GM18868 (cell line): ENCODE measurements around the gene IDUA.
"Not testable (repeated sequence)": the region's sequence is repeated elsewhere in the genome, so short reads cannot be mapped to it uniquely, and the experiment has no call there.

Experiments used
- ATAC-seq: cut with Tn5 transposase; IDR thresholded peaks from one replicate; pipeline ENCODE4 v1.9.1; 2021; ENCODE audit warnings: mild to moderate bottlenecking, moderate library complexity; ENCODE audit not compliant: unreplicated experiment

The IDUA gene

DNA sequence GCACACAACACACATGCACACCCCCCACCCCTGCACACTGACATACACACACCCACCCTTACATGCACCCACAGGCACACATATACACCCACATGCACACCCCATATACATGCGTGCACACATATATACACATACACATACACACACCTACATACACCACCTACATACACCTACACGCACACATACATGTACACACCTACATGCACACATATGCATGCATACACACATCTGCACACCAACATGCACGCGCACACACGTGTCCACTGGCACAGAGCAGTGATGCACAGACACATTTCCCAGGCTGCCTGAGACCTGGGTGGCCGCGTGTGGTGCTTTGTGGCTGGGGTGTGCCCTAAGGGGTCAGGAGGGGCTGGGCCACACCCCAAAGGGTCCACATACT lies 56.3 kb downstream of the IDUA start:
- ATAC-seq, result no peak

DNA sequence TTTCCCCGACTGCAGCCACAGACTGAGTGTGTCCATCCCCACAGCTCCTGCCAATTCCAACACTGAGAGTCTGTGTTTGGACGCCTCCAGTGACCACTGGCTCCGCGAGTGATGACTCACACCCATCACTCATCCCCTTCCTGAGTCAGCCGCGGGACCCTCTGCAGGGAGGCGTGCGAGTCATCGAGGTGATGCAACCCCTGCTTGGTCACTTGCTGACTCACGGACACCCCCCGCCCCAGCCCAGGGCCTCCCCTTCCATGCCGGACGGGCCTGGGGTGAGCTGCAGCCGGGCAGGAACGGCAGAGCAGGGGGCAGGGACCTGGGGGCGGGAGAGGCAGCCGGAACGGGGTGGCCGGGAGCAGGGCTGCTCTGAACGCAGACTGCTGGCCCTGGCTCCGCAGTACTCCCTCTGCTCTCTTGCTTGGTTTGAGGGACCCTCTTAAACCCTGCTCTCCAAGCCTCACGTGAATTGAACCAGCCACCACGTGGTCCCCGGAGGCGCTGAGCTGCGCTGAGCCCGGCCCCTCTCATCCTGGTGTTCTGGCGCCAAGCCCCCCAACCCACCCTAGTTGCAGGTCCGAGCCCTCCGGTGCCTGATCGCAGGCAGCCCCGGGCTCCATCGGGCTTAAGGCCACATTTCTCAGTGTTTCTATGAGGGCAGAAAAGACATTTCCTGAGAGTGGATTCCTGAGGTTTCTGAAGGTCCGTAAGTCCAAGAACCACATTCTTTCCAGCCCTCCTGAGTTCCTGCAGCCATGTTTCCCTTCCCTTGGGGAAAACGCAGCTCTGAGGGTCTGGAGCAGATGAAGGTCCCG lies 57.0 kb downstream of the IDUA start:
- ATAC-seq, result no peak

DNA sequence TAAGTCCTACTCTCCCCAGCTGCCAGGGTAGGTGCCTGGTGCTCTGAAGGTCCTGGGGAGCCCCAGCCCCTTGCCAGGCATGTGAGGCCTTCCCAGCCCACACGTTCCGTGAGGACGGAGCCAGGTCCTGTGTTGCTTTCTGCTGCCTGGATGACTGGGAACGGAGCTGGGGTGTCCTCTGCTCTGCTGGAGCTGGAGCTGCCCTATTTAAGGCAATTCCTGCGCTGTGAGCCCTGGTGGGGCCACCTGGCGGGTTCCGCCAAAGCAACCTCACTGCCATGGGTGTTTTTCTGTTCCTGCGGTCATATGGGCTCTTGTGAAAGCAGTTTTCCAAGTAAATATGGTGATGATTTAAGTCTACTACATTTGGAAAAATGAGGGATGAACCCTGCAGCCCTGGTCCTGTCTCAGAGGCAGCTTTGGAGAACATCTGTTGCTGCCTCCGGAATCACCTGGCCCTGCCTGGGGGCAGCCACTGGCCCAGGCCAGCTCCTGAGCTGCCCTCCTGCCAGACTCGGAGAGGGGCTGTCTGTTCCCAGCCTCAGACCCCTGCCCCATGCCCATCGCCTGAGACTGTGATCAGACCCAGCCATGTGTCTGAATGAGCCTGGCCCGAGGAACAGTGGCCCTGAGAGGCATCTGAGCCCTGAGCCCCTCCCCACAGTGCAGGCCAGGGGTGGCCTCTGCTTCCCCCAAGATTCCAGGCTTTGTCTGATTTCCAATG lies 57.8 kb downstream of the IDUA start:
- ATAC-seq, result no peak

DNA sequence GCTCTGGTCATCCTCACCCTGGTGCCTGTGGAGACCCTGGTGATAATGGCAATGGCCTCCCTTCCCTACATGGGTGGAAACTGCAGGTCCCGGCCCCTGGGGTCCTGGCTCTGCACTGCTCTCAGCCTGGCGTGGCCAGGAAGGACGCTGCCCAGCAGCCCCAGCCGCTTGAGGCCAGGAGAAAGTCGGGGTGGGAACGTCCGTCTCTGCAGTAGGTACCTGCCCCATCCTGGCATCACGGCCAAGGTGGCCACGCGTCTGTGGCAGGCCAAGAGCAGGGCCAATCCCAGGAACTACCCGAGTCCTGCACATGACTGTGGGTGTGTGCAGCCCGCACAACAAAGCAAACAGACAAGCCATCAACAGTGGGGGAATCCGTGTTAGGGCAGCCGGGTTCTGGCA lies 58.4 kb downstream of the IDUA start:
- ATAC-seq, result no peak

DNA sequence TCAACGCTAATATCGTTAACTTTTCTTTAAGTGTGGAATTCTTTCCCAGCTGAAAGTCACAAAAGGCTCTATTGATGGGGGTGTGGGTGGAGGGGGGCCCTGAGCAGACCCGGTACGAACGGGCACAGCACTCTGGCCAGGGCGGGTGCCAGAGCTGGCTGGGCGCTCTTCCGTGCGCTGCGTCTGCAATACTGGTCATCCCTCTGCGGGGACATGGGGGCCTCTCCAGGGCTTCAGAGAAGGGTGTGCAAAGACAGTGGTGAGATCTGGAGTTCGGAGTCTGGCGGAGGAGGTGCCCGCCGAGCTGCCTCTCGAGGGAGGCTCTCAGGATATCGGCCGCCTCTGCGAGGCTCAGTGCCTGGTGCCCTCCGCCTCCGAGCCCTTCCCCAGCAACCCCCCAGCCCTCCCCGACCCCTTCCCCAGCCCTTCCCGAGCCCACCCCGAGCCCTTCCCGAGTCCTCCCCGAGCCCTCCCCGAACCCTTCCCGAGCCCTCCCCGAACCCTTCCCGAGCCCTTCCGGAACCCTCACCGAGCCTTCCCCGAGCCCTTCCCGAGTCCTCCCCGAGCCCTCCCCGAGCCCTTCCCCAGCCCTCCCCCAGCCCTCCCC lies 58.9 kb downstream of the IDUA start:
- ATAC-seq, result no peak

DNA sequence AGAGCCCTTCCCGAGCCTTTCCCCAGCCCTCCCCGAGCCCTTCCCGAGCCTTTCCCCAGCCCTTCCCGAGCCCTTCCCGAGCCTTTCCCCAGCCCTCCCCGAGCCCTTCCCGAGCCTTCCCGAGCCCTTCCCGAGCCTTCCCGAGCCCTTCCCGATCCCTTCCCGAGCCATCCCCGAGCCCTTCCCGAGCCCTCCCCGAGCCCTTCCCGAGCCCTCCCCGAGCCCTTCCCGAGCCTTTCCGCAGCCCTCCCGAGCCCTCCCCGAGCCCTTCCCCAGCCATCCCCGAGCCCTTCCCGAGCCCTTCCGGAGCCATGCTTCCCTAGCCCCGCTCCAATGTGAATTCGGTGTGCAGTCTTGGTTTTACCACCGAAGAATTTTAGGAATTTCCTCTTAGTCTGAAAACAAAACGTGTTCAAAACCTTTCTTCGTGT lies 59.8 kb downstream of the IDUA start:
- ATAC-seq, result not testable (repeated sequence)

DNA sequence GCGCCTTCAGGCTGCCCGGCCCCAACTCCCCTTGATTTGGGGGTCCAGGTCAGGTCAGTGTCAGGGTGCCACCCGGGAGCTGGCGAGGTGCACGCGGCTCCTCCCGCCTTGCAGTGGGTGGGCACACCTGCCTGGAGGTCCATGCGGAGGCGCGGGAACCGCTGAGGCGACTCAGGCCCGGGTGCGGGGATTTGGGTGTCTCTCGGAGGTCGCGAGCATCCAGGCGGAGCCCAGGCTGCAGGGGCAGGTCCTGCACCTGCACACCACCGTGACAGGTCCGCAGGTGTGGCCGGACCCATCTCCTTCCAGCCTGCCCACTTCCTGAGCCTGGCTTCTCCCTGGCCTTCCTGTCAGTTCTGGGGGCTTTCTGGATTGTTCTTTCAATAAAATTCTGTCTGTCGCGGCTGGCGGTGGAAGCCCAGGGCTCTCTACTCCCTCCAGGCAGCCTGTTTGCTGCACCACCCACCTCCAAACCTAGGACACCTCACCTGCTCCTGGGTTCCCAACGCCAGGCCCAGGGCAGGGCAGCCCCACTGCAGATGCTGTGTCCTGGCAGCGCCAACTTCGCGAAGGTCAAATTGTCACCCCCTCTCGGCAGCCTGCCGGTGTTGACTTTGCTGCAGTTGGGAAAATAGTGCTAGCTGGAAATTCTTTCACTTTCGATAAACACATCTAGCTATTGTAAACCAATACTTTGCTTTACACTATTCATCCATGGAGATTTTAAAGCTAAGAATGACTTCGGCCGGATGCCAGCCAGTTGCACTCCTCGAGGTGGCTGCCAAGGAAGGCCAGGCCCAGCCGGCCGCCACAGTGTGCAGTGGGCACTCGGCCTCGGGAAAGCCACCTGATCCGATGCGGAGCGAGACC lies 60.5 kb downstream of the IDUA start:
- no peak for ATAC-seq

DNA sequence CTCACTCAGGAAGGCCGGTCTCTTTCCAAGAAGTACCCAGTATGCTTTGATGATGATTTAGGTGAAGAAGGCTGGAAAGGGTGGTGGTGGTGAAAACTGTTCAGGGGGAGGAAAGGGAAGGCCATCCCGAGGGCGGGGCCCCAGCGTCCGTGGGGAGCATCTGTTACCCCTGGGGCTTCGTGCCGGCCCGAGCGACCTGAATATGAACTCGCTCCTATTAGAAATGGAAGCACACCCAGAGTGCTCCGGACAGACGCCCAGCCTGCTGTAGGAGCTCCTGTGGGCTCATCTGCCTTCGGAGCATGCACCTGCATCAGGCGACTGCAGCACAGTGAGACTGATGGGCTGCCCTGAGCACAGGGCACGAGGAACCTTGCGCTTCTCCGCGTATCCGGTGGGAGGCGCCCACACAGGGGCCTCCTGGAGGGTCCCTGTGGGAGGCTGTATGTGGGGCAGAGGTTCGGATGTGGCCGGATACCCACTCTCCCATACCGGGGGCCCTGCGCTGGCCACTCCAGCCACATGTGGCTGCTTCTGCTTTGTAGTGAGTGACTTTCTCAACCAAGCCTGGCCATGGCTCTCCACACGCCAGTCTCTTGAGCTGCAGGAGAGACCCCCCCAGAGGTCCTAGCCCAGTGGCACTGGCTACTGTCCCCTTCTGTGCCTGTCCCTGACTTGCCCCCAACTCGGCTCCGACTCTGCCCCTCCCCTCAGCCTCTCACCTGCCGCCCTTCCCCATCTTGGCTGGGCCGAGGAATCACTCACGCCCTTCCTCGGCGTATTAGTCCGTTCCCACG lies 61.3 kb downstream of the IDUA start:
- ATAC-seq, result no peak

DNA sequence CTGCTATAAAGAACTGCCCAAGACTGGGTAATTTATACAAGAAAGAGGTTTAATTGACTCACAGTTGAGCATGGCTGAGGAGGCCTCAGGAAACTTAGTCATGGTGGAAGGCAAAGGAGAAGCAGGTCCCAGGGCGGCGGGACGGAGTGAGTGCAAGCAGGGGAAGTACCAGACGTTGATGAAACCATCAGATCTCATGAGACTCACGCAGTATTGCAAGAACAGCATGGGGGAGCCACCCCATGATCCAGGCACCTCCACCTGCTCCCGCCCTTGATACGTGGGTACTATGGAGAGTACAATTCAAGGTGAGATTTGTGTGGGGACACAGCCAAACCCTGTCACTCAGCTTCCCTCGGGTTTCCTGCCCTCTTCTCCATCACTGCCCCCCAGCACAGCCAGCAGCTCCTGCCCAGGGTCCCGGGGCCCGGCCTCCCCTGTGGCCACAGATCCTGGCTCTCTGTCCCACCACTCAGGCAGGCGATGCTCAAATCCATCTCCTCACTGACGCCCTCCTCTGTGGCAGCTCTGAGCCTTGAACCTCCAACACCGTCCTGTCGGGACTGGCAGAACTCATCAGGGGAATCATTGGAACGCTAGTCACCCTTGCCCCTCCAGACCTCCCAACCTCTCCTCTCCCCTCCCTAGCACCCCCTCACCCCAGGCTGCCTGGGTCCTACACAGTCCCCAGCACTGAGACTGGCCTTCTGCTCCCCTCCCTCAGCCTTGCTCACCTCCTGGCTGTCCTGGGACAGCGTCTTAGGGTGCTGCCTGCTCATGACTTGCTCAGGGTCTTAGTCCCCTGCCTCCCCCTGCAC lies 62.1 kb downstream of the IDUA start:
- ATAC-seq, result no peak

DNA sequence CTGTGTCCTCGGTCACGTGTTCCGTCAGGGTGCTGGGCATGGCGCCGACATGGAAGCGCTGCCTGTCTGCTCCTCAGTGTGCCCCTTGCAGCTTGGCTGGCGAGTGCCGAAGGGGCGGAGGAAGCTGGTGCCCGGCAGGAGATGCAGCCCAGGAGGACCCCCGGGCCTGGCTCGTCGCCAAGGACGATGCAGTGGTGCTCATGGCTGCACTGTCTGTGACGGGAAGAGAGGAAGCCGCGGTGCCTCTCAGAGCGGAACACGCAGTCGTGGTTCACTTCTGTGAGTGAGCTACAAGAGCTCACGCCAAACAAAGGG lies 62.7 kb downstream of the IDUA start:
- no peak for ATAC-seq

DNA sequence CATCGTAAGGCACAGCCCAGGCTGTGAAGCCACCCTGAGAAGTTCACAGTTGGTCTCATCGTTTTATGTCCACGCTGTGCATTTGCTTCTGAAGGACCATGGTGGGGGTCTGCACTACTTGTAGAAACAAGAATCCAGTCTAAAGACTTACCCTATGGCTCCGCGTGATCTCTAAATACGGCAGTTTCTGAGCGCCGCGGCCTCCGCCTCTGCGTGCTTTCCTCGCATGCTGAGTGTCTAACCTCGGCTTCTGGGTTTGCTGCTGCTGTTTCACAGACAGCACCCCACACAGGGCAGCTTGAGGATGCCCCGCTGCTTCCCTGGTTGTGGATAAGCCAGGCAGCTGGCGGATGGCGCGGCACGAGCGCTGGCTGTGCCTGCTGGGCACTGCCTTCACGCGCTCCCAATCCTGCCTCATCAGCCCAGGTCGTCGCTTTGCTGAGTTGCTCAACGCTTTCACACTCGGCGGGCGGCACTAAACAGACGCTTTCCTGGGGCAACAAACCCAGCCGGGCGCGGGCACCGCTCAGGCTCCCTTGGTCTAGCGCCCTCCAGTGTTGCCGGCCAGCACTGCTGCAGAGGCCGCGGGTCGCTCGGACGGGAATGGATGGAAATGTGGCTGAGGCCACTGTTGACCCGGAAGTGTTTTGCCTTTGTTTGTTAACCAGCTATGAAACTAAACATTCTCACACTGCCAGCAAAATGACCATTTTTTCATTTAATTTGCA lies 63.8 kb downstream of the IDUA start:
- no peak for ATAC-seq

DNA sequence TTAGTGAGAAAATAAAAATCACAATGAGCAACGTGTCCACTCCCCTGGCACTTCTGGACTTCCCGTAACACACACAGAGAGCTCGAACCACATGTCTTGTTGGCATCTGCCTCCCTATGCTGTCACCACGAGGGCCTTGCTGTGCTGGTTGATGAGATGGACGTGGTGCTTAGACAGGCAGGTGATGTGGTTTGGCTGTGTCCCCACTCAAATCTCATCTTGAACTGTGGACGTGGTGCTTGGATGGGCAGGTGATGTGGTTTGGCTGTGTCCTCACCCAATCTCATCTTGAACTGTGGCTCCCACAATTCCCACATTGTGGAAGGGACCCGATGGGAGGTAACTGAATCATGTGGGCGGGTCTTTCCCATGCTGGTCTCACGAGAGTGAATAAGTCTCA lies 64.6 kb downstream of the IDUA start:
- no peak for ATAC-seq

DNA sequence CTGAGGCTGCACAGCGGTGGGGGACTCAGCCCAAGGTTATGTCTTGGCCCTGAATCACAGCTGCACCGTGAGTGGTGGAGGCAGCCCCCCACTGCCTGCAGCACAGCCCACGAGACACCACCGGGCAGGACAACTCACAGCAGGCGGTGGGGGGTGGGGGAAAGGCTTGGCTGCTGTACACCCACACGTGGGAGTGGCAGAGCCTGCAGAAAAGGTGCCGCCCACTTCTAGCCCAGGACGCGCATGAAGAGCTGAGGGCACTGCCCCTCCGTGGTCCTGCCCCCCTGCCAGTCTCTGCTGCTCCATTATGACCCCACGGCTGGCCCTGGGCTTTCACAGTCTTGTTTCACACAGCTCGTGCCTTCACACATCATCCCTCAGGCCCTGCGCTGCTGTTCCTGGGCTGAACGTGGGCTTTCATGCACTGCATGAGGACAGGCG lies 65.4 kb downstream of the IDUA start:
- ATAC-seq, result no peak

DNA sequence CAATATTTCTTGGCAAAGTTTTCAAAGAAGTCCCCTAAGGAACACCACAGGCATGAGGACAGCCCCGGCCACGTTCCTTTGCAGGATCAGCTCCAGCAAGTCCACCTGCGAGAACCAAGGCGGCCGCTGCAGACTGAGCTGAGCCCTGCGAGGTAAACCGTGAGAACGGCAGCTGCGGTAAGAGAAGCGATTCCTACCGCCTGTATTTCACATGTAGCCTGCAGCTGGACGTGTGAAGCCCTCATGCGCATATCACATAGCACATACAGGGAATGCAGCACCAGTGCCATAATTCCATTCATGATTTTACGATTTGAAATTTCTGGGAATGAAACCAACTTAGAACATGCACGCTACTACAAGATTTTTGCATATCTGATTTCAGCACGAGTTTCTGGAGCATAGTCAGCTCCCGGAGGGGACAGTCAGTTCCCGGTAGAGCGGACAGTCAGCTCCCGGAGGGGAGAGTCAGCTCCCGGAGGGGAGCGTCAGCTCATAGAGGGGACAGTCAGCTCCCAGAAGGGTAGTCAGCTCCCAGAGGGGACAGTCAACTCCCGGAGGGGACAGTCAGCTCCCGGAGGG lies 66.3 kb downstream of the IDUA start:
- no peak for ATAC-seq

DNA sequence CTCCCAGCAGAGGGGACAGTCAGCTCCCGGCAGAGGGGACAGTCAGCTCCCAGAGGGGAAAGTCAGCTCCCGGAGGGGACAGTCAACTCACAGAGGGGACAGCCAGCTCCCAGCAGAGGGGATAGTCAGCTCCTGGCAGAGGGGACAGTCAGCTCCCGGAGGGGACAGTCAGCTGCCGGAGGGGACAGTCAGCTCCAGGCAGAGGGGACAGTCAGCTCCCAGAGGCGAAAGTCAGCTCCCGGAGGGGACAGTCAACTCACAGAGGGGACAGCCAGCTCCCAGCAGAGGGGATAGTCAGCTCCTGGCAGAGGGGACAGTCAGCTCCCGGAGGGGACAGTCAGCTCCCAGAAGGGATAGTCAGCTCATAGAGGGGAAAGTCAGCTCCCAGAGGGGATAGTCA lies 67.0 kb downstream of the IDUA start:
- not testable (repeated sequence) for ATAC-seq
